ENCODE results near the gene SPATA24. TPM values are rescaled to one million over a fixed set of nuclear protein-coding genes. Genes with fewer than 3 reads are reported as not detected.
"Not testable (repeated sequence)": the region's sequence is repeated elsewhere in the genome, so short reads cannot be mapped to it uniquely, and the experiment has no call there.

The SPATA24 gene
- total RNA-seq, 1 experiment from 2014 or later, result 4.1 TPM

DNA sequence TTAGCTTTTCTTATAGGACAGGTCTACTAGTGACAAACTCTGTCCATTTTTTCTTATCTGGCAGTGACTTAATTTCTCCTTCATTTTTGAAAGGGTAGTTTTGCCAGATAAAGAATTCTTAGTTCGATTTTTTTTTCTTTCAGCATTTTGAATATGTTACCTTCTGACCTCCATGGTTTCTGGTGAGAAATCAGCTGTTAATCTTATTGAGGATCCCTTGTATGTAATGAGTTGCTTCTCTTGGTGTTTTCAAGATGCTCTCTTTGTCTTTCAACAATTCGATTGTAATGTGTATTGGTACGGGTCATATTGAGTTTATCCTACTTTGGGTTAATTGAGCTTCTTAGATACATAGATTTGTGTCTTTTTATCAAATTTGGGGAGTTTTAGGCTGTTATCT lies 49.7 kb downstream of the SPATA24 start:
- no peak for DNase-seq (ENCODE audit: low read depth)

DNA sequence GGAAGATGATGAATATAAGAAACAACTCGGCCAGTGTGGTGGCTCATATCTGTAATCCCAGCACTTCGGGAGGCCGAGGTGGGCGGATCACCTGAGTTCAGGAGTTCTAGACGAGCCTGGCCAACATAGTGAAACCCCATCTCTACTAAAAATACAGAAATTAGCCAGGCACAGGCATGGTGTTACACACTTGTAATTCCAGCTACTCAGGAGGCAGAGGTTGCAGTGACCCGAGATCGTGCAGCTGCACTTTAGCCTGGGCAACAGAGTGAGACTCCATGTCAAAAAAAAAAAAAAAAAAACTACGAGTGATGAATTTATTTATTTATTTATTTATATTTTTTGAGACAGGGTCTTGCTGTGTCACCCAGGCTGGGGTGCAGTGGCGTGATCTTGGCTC lies 56.0 kb downstream of the SPATA24 start:
- DNase-seq (ENCODE audit: low read depth), result not testable (repeated sequence)

Other genes starting within 250 kb of the SPATA24 start
- gene SIL1, start 205.7 kb downstream of the SPATA24 start, total RNA-seq (2014; rRNA removed), result 37.0 and 41.4 TPM in 2 replicates
- 268 and 269 TPM in 2 replicates for gene MATR3, start 110.3 kb downstream of the SPATA24 start, total RNA-seq (2014; rRNA removed)
- 50.1 and 56.5 TPM in 2 replicates for gene PAIP2, start 62.2 kb downstream of the SPATA24 start, total RNA-seq (2014; rRNA removed)
- gene SLC23A1, start 20.8 kb downstream of the SPATA24 start, total RNA-seq (2014; rRNA removed), result not detected in 2 replicates
- gene MZB1, start 14.2 kb downstream of the SPATA24 start, total RNA-seq (2014; rRNA removed), result not detected in 2 replicates
- 6.0 and 6.2 TPM in 2 replicates for gene PROB1, start 9.0 kb downstream of the SPATA24 start, total RNA-seq (2014; rRNA removed)
- 10.9 and 13.5 TPM in 2 replicates for gene DNAJC18, start 35.4 kb upstream of the SPATA24 start, total RNA-seq (2014; rRNA removed)
- gene ECSCR, start 58.7 kb upstream of the SPATA24 start, total RNA-seq (2014; rRNA removed), result 0.19 and 0.40 TPM in 2 replicates
- not detected in 2 replicates for gene SMIM33, start 66.9 kb upstream of the SPATA24 start, total RNA-seq (2014; rRNA removed)
- gene STING1, start 78.7 kb upstream of the SPATA24 start, total RNA-seq (2014; rRNA removed), result 79.2 and 92.7 TPM in 2 replicates
- gene UBE2D2, start 157.2 kb upstream of the SPATA24 start, total RNA-seq (2014; rRNA removed), result 80.0 and 88.2 TPM in 2 replicates
- 240 and 264 TPM in 2 replicates for gene CXXC5, start 244.3 kb upstream of the SPATA24 start, total RNA-seq (2014; rRNA removed)